ENCODE results near the gene HSPH1.

- TF ChIP-seq EZH2phosphoT487 (IDR thresholded peaks at IDR 0.05; ENCODE audit: low read depth) (no peak), CTCF (IDR thresholded peaks at IDR 0.05; ENCODE audit: low read depth, low read length) (no peak)
Observed at GRCh38 chr13:31119526-31119925, 42.2 kb downstream of the HSPH1 start.

Measured in OCI-LY3 (cell line).